ENCODE measurements around the gene KRT7. TPM values are rescaled to one million over a fixed set of nuclear protein-coding genes. Genes with fewer than 3 reads are reported as not detected.
A peak's percentile ranks its signal among the peaks of the same experiment; 100 is the strongest.

The KRT7 gene
- polyA plus RNA-seq, 1 donor from 2014 or later, result not detected

DNA sequence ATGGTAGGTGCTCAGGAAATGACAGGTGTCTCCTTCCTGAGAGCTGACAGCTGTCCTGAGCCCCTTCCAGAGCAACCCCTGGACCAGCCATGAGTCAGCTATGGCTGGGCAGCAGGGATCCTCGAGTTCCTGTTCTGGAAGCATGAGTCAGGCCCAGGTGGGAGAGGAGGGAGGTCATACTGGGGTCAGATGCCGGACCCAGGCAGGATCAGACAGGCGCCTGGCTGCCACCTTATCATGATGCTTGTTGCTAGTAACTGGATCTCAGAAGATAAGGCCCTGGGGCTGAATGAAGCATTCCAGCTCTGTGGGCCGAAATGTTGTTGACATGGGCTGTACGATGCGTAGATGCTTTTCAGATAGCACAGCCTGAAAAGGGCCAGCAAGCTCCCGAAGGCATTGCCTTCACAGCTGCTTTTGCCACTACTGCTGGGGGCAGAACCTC is 17.4 kb upstream of the KRT7 start:
- H3K9me3 Mint-ChIP-seq, result peaks cover 0 to 2% (median 0%) of the 10 kb centered on the region in 3 donors
- H3K27me3 Mint-ChIP-seq, result peaks cover 10% of the 10 kb centered on the region
- no peak overlapping the region for H3K27ac Mint-ChIP-seq
- H3K36me3 Mint-ChIP-seq, result peaks cover 2% of the 10 kb centered on the region
- H3K4me3 Mint-ChIP-seq, result no peak overlapping the region
- H3K4me1 Mint-ChIP-seq, result peaks cover 0 to 1% (median 0%) of the 10 kb centered on the region in 3 donors

DNA sequence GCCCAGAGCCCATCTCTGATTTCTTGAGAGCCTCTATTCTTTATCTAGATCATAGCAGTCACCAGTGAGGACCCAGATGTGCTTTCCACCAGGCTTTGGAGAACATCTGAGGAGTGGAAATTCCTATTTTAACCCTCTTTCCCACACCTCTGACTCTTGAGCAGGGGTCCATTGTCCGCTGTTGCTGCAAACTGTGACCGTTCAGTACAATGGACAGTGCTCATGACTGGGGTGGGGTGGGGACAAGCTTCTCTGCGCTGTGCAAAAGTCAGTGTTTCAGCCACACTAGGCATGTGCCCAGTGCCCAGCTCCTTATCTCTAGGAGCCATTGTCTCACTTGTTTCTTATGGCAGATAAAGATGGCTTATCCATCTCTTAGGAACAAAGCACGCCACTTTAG is 16.9 kb upstream of the KRT7 start:
- Mint-ChIP-seq H3K36me3 (peaks cover 2% of the 10 kb centered on the region), H3K27me3 (peaks cover 10% of the 10 kb centered on the region), H3K27ac (no peak overlapping the region)

DNA sequence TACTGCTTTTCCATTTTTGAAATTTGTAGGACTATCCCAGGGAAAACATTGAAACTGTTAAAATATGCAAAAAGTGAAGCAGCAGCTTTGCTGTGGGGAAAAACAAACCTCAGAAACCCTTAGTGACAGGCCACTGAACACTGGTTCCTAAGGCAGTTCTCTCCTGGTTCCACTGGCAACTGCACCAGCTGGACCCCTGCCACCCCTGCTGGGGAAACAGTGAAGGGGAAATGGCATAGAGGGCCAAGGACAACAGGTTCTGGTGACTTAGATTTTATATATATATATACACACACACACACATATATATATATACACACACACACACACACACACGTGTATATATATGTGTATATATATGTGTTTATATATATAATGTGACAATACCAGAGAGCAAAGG is 16.2 kb upstream of the KRT7 start:
- H3K9me3 Mint-ChIP-seq, result peaks cover 0 to 2% (median 0%) of the 10 kb centered on the region in 3 donors
- no peak overlapping the region for H3K27ac Mint-ChIP-seq
- H3K4me3 Mint-ChIP-seq, result no peak overlapping the region
- peaks cover 10% of the 10 kb centered on the region for H3K27me3 Mint-ChIP-seq
- peaks cover 2% of the 10 kb centered on the region for H3K36me3 Mint-ChIP-seq
- H3K4me1 Mint-ChIP-seq, result peaks cover 0 to 1% (median 0%) of the 10 kb centered on the region in 3 donors

More for the DNA sequence above, 16.9 kb upstream of the KRT7 start:
- H3K4me1 Mint-ChIP-seq, result peaks cover 0 to 1% (median 0%) of the 10 kb centered on the region in 3 donors
- peaks cover 0 to 2% (median 0%) of the 10 kb centered on the region in 3 donors for H3K9me3 Mint-ChIP-seq
- H3K4me3 Mint-ChIP-seq, result no peak overlapping the region

DNA sequence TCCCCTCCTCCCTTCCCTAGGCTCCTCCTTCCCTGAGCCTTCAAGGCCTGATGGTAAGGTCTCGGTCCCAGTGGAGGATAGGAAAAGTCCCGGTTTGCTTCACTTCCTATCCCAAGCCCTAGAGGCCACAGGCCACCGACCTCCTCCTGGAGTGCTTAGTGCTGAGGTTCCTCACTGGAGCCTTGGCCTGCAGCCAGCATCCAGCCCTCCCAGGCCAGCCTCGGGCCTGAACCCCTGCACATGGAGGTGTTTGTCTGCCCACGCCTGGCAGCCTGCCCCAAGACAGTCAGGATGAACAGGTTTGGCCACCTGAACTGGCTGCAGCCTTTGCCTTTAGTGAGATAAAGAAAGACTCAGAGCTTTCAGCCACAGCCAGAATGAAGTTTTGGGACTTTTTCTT is 15.8 kb upstream of the KRT7 start:
- Mint-ChIP-seq H3K36me3 (peaks cover 2% of the 10 kb centered on the region), H3K4me3 (no peak overlapping the region), H3K9me3 (peaks cover 0 to 2% (median 0%) of the 10 kb centered on the region in 3 donors), H3K4me1 (peaks cover 0 to 1% (median 0%) of the 10 kb centered on the region in 3 donors), H3K27me3 (peaks cover 15% of the 10 kb centered on the region), H3K27ac (no peak overlapping the region)

DNA sequence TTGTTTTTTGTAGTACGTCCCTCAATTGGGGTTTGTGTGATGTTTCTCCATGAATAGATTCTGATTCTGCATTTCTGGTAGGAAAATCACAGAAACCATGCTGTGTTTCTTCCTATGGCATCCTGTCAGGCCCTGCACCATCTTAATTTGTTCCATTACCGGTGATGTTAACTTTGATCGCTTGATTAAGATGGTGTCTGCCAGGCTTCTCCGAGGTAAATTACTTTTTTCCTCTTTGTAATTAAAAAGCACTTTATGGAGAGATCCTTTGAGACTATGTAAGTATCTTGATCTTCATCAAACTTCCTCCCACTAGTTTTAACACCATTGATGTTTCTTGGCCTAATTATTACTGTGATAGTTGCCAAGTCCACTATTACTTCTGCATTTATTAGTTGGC is 15.0 kb upstream of the KRT7 start:
- peaks cover 0 to 1% (median 0%) of the 10 kb centered on the region in 3 donors for H3K4me1 Mint-ChIP-seq
- H3K36me3 Mint-ChIP-seq, result peaks cover 2% of the 10 kb centered on the region
- no peak overlapping the region for H3K27ac Mint-ChIP-seq
- H3K9me3 Mint-ChIP-seq, result peaks cover 0 to 2% (median 0%) of the 10 kb centered on the region in 3 donors
- H3K4me3 Mint-ChIP-seq, result no peak overlapping the region
- peaks cover 19% of the 10 kb centered on the region for H3K27me3 Mint-ChIP-seq

DNA sequence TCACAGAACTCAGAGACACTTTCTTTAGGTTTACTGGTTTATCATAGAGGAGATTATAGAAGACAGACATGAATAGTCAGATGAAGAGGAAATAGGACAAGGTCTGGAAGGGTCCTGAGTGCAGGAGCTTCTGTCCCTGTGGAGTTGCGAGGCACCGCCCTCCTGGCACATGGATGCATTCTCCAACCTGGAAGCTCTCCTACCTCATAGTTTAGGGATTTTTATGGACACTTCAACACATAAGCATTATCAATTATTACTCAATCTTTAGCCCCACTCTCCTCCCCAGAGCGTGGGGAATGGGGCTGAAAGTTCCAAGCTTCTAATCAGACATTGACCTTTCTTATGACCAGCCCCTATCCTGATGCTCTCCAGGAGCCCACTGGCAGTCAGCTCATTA is 12.6 kb upstream of the KRT7 start:
- peaks cover 0 to 2% (median 0%) of the 10 kb centered on the region in 3 donors for H3K9me3 Mint-ChIP-seq
- no peak overlapping the region for H3K4me3 Mint-ChIP-seq
- peaks cover 27% of the 10 kb centered on the region for H3K27me3 Mint-ChIP-seq
- H3K27ac Mint-ChIP-seq, result no peak overlapping the region
- no peaks in the 10 kb centered on the region for H3K4me1 Mint-ChIP-seq
- peaks cover 5% of the 10 kb centered on the region for H3K36me3 Mint-ChIP-seq

DNA sequence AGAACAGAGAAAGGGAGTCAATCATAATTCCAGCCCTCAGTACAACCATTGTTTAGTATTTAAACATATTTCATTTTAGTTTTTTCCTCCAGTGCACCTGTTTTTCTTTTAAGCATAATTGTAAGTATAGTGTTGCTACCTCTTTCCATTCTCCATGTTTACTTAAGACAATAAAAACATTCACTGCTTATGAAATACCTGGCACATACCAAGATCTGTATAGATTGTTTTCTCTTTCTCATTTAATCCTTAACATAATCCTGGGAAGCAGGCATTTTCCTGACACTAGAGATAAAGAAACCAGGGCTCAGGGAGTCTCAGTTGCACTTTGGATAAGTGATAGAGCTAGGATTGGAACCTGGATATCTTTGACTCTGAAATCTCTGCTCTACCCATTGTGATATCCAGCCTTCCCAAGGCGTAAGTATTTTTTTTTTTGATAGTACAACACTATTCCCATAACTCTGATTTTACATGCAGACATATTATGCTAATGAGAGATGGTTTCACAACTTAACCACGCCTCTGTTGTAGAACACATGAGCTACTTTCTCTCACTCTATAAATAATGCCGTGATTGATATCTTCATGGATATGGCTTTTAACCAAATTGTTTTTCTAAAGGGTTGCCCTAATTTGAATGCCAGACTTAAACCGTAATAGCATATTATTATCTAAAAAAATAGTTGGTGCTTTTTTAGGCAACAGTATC is 11.8 kb upstream of the KRT7 start:
- Mint-ChIP-seq H3K9me3 (peaks cover 0 to 2% (median 0%) of the 10 kb centered on the region in 3 donors), H3K36me3 (peaks cover 5% of the 10 kb centered on the region), H3K27me3 (peaks cover 29% of the 10 kb centered on the region), H3K4me1 (no peaks in the 10 kb centered on the region), H3K4me3 (no peak overlapping the region), H3K27ac (no peak overlapping the region)

DNA sequence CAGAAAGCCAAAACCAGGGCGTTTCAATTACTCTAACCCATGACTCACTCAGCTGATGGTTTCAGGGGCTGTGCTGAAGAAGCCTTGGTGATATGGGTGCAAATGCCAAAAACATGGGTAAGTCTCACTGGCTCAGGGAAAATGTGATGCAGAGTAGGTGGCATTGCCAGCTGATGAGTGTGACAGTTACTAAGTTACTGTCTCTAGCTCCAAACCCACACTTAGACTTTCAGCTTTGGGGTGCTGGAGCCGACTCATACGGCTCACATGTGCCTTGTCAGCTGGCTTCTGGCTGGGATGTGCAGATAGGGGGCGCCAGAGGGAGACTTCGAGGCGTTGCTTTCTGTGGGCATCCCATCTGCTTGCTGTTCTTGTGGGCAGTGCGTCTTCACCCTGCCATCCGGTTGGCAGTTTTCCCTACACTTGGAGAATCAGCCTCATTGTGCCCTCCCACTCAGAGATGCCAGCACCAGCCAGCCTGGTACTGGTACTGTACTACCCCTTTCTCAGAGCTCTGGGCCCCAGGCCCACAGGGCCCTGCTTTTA is 11.1 kb upstream of the KRT7 start:
- Mint-ChIP-seq H3K9me3 (peaks cover 0 to 2% (median 0%) of the 10 kb centered on the region in 3 donors), H3K4me1 (peaks cover 0 to 4% (median 0%) of the 10 kb centered on the region in 3 donors), H3K27me3 (peaks cover 29% of the 10 kb centered on the region), H3K36me3 (peaks cover 3% of the 10 kb centered on the region), H3K27ac (no peak overlapping the region), H3K4me3 (no peak overlapping the region)

DNA sequence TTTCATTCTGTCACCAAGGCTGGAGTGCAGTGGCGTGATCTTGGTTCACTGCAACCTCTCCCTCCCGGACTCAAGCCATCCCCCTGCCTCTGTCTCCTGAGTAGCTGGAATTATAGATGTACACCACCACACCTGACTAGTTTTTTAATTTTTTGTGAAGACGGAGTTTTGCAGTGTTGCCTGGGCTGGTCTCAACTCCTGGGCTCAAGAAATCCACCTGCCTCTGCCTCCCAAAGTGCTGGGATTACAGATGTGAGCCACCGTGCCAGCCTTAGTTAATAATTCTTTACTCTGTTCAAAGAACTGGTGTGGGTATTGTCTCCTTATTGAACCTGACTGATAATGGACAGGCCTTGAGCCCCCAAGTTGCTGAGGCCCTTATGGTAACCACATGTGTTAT is 10.4 kb upstream of the KRT7 start:
- H3K9me3 Mint-ChIP-seq, result peaks cover 0 to 2% (median 0%) of the 10 kb centered on the region in 3 donors
- H3K36me3 Mint-ChIP-seq, result peaks cover 3% of the 10 kb centered on the region
- no peak overlapping the region for H3K4me3 Mint-ChIP-seq
- H3K4me1 Mint-ChIP-seq, result peaks cover 0 to 6% (median 0%) of the 10 kb centered on the region in 3 donors
- peaks cover 29% of the 10 kb centered on the region for H3K27me3 Mint-ChIP-seq
- no peak overlapping the region for H3K27ac Mint-ChIP-seq

DNA sequence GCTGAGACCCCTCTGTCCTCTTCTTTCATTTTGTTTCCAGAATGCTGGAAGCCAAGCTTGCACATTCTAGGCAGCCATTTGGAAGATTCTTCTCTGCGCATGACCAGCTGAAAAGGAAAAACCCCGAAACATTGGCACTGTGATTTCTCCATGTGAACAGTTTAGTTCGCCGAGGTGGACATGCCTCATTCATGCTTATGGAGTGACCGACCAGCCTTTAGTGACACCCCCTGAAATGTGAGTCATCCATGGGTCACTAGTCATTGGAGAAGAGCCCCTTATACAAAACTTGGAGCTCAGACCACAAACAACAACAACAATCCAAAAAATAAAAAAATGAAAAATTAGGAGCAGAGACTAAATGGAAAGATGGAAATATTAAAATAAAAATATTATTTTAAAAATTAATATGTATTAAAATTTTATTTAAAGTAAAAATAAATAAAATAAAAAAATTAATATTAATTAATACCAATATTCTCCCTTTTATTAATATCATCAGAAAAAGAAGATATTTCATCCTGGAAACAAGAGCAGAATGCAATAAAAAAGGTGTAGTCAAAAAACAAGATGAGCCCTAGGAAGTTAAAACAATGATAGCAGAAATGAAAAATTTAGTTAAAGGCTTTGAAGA is 9.5 kb upstream of the KRT7 start:
- Mint-ChIP-seq H3K27ac (no peak overlapping the region), H3K4me1 (peaks cover 0 to 6% (median 0%) of the 10 kb centered on the region in 3 donors), H3K9me3 (peaks cover 0 to 2% (median 0%) of the 10 kb centered on the region in 3 donors), H3K4me3 (no peak overlapping the region), H3K36me3 (peaks cover 3% of the 10 kb centered on the region), H3K27me3 (peaks cover 29% of the 10 kb centered on the region)

DNA sequence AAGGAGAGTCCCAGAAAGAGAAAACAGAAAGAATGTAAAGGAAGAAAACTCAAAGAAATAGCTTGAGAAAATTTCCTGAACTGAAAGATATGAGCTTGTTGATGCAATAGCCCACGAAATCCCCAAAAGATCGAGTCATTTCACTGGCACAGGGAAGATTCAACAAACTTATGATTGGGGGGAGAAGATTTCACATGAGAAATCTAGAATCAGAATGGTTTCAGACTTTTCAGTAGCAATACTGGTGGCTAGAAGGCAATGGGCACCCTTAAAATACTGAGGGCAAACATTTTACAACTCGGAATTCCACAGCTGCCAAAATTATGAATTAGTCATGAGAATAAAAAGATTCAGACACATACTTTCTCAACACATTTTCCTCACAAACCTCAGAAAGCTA is 8.9 kb upstream of the KRT7 start:
- H3K4me1 Mint-ChIP-seq, result peaks cover 0 to 6% (median 0%) of the 10 kb centered on the region in 3 donors

DNA sequence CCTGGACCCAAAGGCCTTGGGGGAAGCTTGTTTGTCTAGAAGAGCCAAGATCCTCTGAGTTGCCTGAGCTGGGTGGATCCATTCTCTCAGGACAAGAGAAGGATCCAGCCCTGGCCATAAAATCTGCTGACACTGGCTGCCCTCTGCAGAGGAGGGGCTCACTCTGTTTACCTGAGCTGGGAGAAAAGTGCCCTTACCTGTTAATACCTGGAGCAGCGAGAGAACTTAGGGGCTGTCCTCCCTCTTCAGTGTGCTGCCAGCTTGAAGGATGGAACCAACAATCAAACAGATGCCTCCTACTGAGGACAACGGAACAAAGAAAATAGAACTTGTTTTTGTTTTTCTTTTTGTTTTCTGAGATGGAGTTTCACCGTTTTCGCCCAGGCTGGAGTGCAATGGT is 7.3 kb upstream of the KRT7 start:
- H3K27me3 Mint-ChIP-seq, result peaks cover 29% of the 10 kb centered on the region
- H3K36me3 Mint-ChIP-seq, result peaks cover 3% of the 10 kb centered on the region
- peaks cover 0 to 6% (median 2%) of the 10 kb centered on the region in 3 donors for H3K4me1 Mint-ChIP-seq
- no peaks in the 10 kb centered on the region for H3K9me3 Mint-ChIP-seq
- no peak overlapping the region for H3K4me3 Mint-ChIP-seq
- peak overlapping the region in 1 of 3 donors; percentile 25 for H3K27ac Mint-ChIP-seq

More for the DNA sequence above, 8.9 kb upstream of the KRT7 start:
- Mint-ChIP-seq H3K27me3 (peaks cover 26% of the 10 kb centered on the region), H3K9me3 (peaks cover 0 to 2% (median 0%) of the 10 kb centered on the region in 3 donors), H3K36me3 (peaks cover 3% of the 10 kb centered on the region), H3K4me3 (no peak overlapping the region), H3K27ac (peak overlapping the region in 1 of 3 donors; percentile 48)

DNA sequence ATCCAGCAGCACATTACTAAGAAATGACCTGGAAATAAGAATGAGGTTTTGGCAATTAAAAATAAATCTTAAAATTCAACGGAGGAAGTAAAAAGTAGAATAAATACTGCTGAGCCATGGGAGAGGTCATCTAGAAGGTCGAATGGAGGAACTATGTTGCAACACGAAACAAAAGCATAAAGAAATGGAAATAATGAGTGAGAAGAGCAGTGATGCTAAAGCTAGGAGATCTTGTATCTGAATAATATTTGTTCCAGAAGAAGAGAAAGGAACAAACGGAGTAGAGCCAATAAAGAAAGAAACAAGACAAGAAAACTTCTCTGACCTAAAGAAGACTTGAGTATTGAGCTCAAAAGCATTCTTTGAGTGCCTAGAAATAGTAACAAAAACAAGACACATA is 6.6 kb upstream of the KRT7 start:
- Mint-ChIP-seq H3K36me3 (peaks cover 3% of the 10 kb centered on the region), H3K4me3 (no peak overlapping the region), H3K27me3 (peaks cover 35% of the 10 kb centered on the region), H3K4me1 (peaks cover 0 to 6% (median 2%) of the 10 kb centered on the region in 3 donors), H3K27ac (no peak overlapping the region), H3K9me3 (no peaks in the 10 kb centered on the region)

DNA sequence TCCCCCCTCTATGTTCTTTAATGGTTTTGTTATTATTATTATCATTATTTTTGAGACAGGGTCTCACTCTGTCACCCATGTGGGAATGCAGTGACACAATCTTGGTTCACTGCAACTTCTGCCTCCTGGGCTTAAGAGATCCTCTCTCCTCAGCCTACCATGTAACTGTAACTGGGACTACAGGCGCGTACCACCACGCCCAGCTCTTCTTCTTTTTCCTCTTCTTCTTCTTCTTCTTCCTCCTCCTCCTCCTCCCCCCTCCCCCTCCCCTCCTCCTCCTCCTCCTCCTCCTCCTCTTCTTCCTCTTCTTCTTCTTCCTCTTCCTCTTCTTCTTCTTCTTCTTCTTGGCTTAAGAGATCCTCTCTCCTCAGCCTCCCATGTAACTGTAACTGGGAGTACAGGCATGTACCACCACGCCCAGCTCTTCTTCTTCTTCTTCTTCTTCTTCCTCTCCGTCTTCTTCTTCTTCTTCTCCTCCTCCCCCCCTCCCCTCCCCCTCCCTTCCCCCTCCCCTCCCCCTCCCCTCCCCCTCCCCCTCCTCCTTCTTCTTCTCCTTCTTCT is 5.4 kb upstream of the KRT7 start:
- no peaks in the 10 kb centered on the region for H3K9me3 Mint-ChIP-seq
- H3K4me3 Mint-ChIP-seq, result no peak overlapping the region
- peaks cover 38% of the 10 kb centered on the region for H3K27me3 Mint-ChIP-seq
- peaks cover 3% of the 10 kb centered on the region for H3K36me3 Mint-ChIP-seq
- no peak overlapping the region for H3K27ac Mint-ChIP-seq
- peaks cover 0 to 6% (median 2%) of the 10 kb centered on the region in 3 donors for H3K4me1 Mint-ChIP-seq

DNA sequence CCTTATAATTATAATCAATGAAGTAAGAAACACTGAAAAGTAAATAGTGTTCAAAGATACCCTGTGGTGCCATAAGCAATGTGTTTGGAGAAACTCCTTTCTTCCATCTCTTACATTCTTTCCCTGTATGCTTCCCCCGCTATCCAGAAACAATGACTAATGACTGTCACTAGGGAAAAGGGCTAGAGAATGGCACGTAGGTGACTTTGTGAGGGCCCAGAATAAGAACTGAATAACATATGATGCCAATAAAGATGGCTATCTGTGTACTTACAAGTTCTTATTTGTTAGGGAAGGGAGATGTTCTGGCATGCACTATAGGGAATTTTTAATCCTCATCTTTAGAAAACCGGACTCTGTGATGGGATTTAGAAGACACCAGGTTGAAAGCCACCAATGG is 4.7 kb upstream of the KRT7 start:
- H3K4me3 Mint-ChIP-seq, result no peak overlapping the region
- no peaks in the 10 kb centered on the region for H3K9me3 Mint-ChIP-seq
- peaks cover 3% of the 10 kb centered on the region for H3K36me3 Mint-ChIP-seq
- H3K27ac Mint-ChIP-seq, result no peak overlapping the region
- H3K27me3 Mint-ChIP-seq, result peaks cover 40% of the 10 kb centered on the region
- peaks cover 0 to 6% (median 2%) of the 10 kb centered on the region in 3 donors for H3K4me1 Mint-ChIP-seq
